RWPE1 (cell line): Measurements from ENCODE around the gene TRIM23.

Experiments
- CTCF ChIA-PET: fragments of 350-600 bp; sonication (Branson Sonifier 250); formaldehyde crosslinking; extraction: SDS; loops from one replicate; lab custom pipeline; 2021; lab: Yijun Ruan, JAX
- POLR2A ChIA-PET: fragments of 400-600 bp; formaldehyde crosslinking; extraction: SDS; loops from one replicate; lab custom pipeline; 2020; ENCODE audit warnings: antibody characterized with exemption; ENCODE audit not compliant: low non-redundant PET; lab: Yijun Ruan, JAX
- DNase-seq: peaks from one replicate; pipeline ENCODE4 v3.0.0; 2012; ENCODE audit warnings: low spot score
- H3K27ac ChIP-seq: fragments of 450-650 bp; 2 replicates; pipeline ENCODE4 v1.5.1; 2017
- TF ChIP-seq, protein P1 (sequence below): fragments of 450-650 bp; conservative IDR thresholded peaks from 2 replicates; pipeline ENCODE4 v1.5.1; 2017; ENCODE audit warnings: low read depth, mild to moderate bottlenecking

Gene TRIM23

DNA sequence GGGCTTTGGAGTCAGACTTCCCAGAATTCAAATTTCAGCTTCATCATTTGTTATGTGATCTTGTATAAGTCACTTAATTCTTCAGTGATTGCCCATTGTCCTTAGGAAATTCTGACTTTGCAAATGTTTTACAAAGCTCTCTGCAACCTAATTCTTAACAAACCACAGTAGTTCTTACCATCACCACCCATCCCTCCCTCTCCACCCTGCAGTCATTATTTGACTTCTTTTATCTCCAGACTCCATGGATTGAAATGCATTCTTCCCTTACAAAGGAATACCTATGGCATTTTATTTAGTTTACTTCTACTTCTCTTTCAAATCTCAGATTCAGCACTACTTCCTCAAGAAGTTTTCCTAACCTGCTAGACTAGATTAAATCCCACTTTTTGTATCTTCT is 23.8 kb upstream of the TRIM23 start:
- H3K27ac ChIP-seq, result no peak overlapping the region
- ChIA-PET CTCF (no interaction called here), POLR2A (no interaction called here)
- no peak for DNase-seq
- TF ChIP-seq, protein P1, sequence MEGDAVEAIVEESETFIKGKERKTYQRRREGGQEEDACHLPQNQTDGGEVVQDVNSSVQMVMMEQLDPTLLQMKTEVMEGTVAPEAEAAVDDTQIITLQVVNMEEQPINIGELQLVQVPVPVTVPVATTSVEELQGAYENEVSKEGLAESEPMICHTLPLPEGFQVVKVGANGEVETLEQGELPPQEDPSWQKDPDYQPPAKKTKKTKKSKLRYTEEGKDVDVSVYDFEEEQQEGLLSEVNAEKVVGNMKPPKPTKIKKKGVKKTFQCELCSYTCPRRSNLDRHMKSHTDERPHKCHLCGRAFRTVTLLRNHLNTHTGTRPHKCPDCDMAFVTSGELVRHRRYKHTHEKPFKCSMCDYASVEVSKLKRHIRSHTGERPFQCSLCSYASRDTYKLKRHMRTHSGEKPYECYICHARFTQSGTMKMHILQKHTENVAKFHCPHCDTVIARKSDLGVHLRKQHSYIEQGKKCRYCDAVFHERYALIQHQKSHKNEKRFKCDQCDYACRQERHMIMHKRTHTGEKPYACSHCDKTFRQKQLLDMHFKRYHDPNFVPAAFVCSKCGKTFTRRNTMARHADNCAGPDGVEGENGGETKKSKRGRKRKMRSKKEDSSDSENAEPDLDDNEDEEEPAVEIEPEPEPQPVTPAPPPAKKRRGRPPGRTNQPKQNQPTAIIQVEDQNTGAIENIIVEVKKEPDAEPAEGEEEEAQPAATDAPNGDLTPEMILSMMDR, result no peak

DNA sequence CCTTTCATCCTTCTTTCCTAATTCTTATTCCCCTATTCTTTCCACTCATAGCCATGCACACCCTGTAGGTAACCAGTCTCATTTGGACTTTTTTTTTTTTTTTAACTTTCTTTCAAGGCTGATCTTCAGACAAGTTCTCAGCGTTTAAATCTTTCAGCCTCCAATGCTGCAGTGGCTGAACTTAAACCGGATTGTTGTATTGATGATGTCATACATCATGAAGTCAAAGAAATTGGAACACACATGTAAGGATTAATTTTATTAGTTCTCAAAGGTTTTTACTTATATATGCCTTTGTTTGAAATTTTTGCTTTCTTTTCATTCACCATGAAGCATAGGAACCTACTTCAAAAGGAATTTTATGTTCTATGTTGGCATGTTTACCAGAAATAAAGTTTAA is 22.8 kb upstream of the TRIM23 start:
- TF ChIP-seq, protein P1, result no peak
- DNase-seq, result no peak
- H3K27ac ChIP-seq, result no peak overlapping the region
- ChIA-PET CTCF (no interaction called here), POLR2A (no interaction called here)

DNA sequence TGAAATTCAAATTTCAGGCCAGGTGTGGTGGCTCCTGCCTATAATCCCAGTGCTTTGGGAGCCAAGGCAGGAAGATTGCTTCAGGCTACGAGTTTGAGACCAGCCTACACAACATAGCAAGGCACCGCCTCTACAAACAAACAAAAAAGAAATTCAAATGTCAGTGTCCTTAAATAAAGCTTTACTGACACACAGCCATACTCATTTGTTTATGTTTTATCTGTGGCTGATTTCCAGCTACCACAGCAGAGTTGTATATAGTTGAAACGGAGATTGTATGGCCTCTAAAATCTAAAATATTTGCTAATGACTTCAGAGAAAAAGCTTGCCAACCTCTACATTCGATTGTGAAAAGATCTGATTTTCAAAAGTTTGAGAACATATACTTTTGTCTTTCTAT is 16.1 kb upstream of the TRIM23 start:
- POLR2A ChIA-PET, result no interaction called here

DNA sequence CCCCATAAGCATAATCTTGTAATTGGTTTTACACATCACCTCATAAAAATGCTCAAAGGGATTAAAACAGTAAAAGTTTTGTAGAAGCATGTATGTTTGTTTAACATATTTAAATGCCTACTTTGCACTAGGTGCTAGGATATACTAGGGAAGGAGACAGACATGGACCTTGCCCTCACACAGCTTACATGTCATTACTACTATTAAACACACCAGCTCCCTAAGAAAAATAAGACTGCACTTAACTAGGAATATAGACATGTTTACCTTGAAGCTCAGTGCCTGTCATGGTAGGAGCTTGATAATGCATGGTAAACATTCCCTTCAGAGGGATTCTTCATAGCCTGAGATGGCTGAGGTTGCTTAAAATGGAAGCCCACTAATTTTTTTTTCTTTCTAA is 6.8 kb upstream of the TRIM23 start:
- ChIA-PET POLR2A (no interaction called here), CTCF (no interaction called here)
- TF ChIP-seq, protein P1, result no peak
- no peak overlapping the region for H3K27ac ChIP-seq
- no peak for DNase-seq

More for the DNA sequence above, 16.1 kb upstream of the TRIM23 start:
- CTCF ChIA-PET, result no interaction called here
- no peak overlapping the region for H3K27ac ChIP-seq
- TF ChIP-seq, protein P1, result no peak
- no peak for DNase-seq

DNA sequence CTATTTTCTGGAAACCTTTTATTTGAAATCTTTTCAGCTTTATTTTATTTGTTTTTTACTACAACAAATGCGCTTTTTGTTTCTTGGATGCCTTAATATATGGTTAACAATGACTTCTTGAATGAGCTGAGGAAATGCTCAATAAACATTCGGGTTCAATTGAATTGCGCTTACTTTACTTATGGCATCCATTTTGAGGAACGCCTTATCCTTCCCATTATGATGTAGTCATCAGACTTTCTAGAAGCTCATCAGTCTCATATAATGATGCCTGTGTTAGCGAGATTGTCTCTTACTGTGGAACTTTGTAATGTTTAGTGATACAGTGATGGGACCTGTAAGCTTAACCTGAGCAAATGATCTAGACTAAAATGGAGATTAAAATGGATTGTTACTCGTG is 1.6 kb upstream of the TRIM23 start:
- POLR2A ChIA-PET, result no interaction called here
- no peak for DNase-seq
- no peak overlapping the region for H3K27ac ChIP-seq
- TF ChIP-seq, protein P1, result no peak
- CTCF ChIA-PET, result no interaction called here

DNA sequence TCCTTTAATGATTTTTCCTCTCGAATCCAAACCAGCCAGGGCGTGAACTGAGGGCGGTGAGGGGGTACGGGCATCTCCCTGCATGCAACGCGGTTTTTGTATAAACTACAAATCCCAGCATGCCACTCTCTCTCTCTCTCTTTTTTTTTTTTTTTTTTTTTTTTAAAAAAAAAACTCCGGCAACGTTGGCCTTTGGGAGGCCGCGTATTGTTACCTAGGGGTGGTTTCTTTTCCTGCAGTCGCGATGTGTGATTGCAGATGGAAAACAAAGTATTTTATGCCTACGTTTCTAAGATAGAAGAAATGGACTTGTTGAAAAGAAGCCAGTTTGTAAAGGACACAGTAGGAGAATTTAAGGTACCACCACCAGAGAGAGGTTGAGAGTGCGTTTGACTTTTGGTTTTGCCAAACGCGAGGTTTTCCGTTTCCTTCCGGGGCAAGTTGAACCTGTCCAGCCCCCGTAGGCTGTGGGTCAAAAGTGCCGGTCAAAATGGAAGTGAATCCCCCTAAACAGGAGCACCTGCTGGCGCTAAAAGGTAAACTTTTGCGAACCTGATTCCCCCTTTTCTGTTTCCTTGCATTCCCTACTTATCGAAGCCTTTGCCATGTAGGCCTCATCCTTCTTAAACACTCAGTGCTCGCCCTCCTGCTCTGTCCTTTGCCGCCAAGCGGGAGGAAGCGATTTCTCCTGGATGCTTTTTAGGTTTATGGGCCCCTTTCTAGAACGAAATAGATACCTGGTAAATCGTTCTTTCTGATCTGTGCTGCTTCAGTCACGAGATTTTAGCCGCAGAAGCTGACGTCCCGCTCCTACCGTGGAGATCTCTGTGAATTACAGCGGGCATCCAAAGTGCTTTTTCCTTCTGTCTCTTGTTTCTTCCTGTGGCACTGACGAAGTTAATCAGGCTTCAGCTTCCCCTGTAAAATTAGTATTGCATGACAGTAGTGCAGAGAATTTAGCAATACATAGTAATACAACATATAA is 730 bp upstream of the TRIM23 start, which contains the start of the genes SHLD3 and TRAPPC13:
Gene SHLD3 (plus strand): TSS at position 457 of the 985 bp plus-strand sequence. CDS start 4,561 bp downstream, outside the sequence.
Gene TRAPPC13 (plus strand): TSS at position 457 of the 985 bp plus-strand sequence. CDS start 34 bp downstream, at position 491.
- ChIA-PET CTCF (interaction anchor here (0.6 to 0.9 kb wide), 2 partner anchors 527 to 893 kb away, joined by 4 to 5 read pairs; no protein-coding TSS in a partner anchor), POLR2A (no interaction called here)
- TF ChIP-seq, protein P1, result no peak
- H3K27ac ChIP-seq, result peak within 1 kb of the TSS; percentile 84
- peak; percentile 79 for DNase-seq
